DND-41 (cell line): Measurements from ENCODE around the gene XAGE2.

Experiments
- ATAC-seq: fragments of 200-7000 bp; cut with Tn5 transposase; 3 replicates; pipeline ENCODE4 v1.9.1; 2021; ENCODE audit warnings: low read depth; ENCODE audit not compliant: insufficient read depth
- DNase-seq: peaks from one replicate; pipeline ENCODE4 v3.0.0-alpha.2; 2020
- H2AFZ ChIP-seq: 2 replicates; pipeline ENCODE4 v1.6.0; 2012; ENCODE audit warnings: low read depth, low read length
- H3K27ac ChIP-seq: 2 replicates; pipeline ENCODE4 v1.5.1; 2012; ENCODE audit warnings: low read length, inconsistent platforms
- H3K27me3 ChIP-seq: fragments of 200-600 bp; sonication (generic); 2 replicates; pipeline ENCODE4 v1.6.0; 2012; ENCODE audit warnings: low read length, mild to moderate bottlenecking, inconsistent platforms; ENCODE audit not compliant: insufficient read depth, poor library complexity
- H3K36me3 ChIP-seq: 2 replicates; pipeline ENCODE4 v1.5.1; 2012; ENCODE audit warnings: low read length, inconsistent platforms; ENCODE audit not compliant: insufficient read depth
- H3K4me1 ChIP-seq: 2 replicates; pipeline ENCODE4 v1.5.1; 2012; ENCODE audit warnings: mild to moderate bottlenecking, low read length; ENCODE audit not compliant: insufficient read depth
- H3K4me2 ChIP-seq: 2 replicates; pipeline ENCODE4 v1.6.0; 2012; ENCODE audit warnings: mild to moderate bottlenecking, moderate library complexity, low read length, inconsistent platforms; ENCODE audit not compliant: insufficient read depth
- H3K4me3 ChIP-seq, 2 experiments: fragments of 200-600 bp in 1 of 2; shearing (Covaris generic) in 1 of 2; 2 replicates each; pipeline ENCODE4 v1.5.1; 2012 to 2016; ENCODE audit warnings: inconsistent platforms in 2 of 2, low read length in 2 of 2, mild to moderate bottlenecking in 2 of 2, low read depth in 1 of 2, moderate library complexity in 1 of 2
- H3K79me2 ChIP-seq: 2 replicates; pipeline ENCODE4 v1.6.0; 2012; ENCODE audit warnings: low read length, inconsistent platforms; ENCODE audit not compliant: insufficient read depth
- H3K9ac ChIP-seq: 2 replicates; pipeline ENCODE4 v1.6.0; 2012; ENCODE audit warnings: low read depth, mild to moderate bottlenecking, inconsistent platforms, low read length, moderate library complexity
- H3K9me3 ChIP-seq: 2 replicates; pipeline ENCODE4 v1.5.1; 2012; ENCODE audit warnings: low read length, moderate library complexity, mild to moderate bottlenecking, inconsistent platforms; ENCODE audit not compliant: insufficient read depth, severe bottlenecking
- H4K20me1 ChIP-seq: 2 replicates; pipeline ENCODE4 v1.6.0; 2012; ENCODE audit warnings: low read length; ENCODE audit not compliant: insufficient read depth
- EZH2 ChIP-seq: IDR thresholded peaks from 3 replicates; pipeline ENCODE4 v1.6.1; 2012; ENCODE audit warnings: borderline replicate concordance, low read depth, mild to moderate bottlenecking, moderate library complexity, low read length, inconsistent platforms; ENCODE audit not compliant: severe bottlenecking
- TF ChIP-seq, protein P1 (sequence below): IDR thresholded peaks from 2 replicates; pipeline ENCODE4 v1.5.1; 2012; ENCODE audit warnings: borderline replicate concordance, low read length, moderate library complexity, mild to moderate bottlenecking; ENCODE audit not compliant: poor library complexity, severe bottlenecking; ENCODE audit errors: extremely low read depth

XAGE2 gene

DNA sequence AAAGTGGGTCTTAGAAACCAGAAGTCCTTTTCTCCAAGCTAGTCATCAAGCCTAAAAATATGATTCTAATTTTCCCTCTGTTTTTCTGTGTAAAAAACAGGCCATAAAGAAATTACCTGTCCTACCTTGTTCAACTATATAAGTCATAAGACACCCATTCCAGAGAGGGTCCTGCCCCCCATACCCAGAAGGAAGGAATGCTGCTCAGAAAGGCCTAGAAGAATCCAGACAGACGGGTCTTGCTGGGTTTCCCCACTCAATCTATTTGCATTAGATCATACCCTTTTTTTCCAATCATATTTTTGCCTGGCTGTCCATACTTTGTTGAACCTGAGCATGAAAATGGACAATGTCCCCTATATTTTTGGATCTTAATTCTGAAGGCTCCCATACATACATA lies 16.3 kb upstream of the XAGE2 start:
- H3K36me3 ChIP-seq, result no peaks in the 10 kb centered on the region
- H3K9me3 ChIP-seq, result no peaks in the 10 kb centered on the region
- H2AFZ ChIP-seq, result no peak overlapping the region
- no peaks in the 10 kb centered on the region for H3K4me1 ChIP-seq
- no peak overlapping the region for H3K4me3 ChIP-seq
- no peak overlapping the region for H3K9ac ChIP-seq
- no peaks in the 10 kb centered on the region for H3K27me3 ChIP-seq
- H3K4me2 ChIP-seq, result no peak overlapping the region
- TF ChIP-seq, protein P1, sequence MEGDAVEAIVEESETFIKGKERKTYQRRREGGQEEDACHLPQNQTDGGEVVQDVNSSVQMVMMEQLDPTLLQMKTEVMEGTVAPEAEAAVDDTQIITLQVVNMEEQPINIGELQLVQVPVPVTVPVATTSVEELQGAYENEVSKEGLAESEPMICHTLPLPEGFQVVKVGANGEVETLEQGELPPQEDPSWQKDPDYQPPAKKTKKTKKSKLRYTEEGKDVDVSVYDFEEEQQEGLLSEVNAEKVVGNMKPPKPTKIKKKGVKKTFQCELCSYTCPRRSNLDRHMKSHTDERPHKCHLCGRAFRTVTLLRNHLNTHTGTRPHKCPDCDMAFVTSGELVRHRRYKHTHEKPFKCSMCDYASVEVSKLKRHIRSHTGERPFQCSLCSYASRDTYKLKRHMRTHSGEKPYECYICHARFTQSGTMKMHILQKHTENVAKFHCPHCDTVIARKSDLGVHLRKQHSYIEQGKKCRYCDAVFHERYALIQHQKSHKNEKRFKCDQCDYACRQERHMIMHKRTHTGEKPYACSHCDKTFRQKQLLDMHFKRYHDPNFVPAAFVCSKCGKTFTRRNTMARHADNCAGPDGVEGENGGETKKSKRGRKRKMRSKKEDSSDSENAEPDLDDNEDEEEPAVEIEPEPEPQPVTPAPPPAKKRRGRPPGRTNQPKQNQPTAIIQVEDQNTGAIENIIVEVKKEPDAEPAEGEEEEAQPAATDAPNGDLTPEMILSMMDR, result no peak
- TF ChIP-seq EZH2, result no peak
- no peak overlapping the region for H3K27ac ChIP-seq
- DNase-seq, result no peak
- no peaks in the 10 kb centered on the region for H4K20me1 ChIP-seq
- no peaks in the 10 kb centered on the region for H3K79me2 ChIP-seq
- no peak for ATAC-seq

DNA sequence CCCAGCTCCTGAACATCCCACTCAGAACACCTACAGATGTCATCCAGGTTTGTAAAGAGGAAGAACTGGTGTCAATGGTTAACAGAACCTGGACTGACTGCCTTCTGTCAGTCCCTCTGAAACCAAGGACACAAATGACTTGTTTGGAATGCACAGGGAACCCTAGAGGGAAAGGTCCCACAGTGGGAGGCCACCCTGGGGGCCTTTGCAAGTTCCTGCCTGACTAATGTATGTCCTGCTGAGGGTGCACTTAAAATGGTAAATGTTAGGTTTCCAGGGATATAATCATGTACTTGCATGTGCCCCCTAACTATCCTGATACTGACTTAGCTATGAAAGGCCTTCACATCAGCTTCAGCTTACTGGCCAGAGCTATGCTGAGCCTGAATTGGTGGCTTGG lies 15.0 kb upstream of the XAGE2 start:
- ATAC-seq (no peak), DNase-seq (no peak)
- Histone ChIP-seq H3K79me2 (no peaks in the 10 kb centered on the region), H3K36me3 (no peaks in the 10 kb centered on the region), H3K27me3 (no peaks in the 10 kb centered on the region), H4K20me1 (no peaks in the 10 kb centered on the region), H3K9me3 (no peaks in the 10 kb centered on the region), H3K27ac (no peak overlapping the region), H3K4me3 (no peak overlapping the region), H2AFZ (no peak overlapping the region), H3K4me1 (no peaks in the 10 kb centered on the region), H3K4me2 (no peak overlapping the region), H3K9ac (no peak overlapping the region)
- TF ChIP-seq, protein P1, result no peak
- TF ChIP-seq EZH2, result no peak

DNA sequence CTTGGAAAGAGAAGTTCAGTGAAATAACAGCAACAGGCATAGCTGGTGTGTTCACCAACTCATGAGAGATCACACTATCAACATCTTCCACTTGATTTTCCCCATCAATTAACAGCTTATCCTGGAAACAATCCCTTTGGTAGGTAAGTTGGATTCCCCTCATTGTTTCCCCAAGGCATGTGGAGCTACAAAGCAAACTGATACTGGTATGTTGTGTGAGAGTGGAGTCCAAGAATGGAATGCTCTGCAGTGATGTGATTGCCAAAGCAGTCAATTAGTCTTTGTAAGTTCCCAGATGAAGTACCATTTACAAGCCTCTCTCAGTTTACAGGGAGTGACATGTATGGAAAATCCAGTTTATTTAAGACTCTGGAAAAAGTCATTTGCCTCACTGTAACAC lies 13.7 kb upstream of the XAGE2 start:
- H3K4me1 ChIP-seq, result no peaks in the 10 kb centered on the region
- no peaks in the 10 kb centered on the region for H3K9me3 ChIP-seq
- H3K9ac ChIP-seq, result no peak overlapping the region
- TF ChIP-seq, protein P1, result no peak
- TF ChIP-seq EZH2, result no peak
- H3K27ac ChIP-seq, result no peak overlapping the region
- H3K4me2 ChIP-seq, result no peak overlapping the region
- H4K20me1 ChIP-seq, result no peaks in the 10 kb centered on the region
- H3K4me3 ChIP-seq, result no peak overlapping the region
- no peak for ATAC-seq
- H3K79me2 ChIP-seq, result no peaks in the 10 kb centered on the region
- no peak overlapping the region for H2AFZ ChIP-seq
- no peak for DNase-seq
- no peaks in the 10 kb centered on the region for H3K36me3 ChIP-seq
- no peaks in the 10 kb centered on the region for H3K27me3 ChIP-seq

DNA sequence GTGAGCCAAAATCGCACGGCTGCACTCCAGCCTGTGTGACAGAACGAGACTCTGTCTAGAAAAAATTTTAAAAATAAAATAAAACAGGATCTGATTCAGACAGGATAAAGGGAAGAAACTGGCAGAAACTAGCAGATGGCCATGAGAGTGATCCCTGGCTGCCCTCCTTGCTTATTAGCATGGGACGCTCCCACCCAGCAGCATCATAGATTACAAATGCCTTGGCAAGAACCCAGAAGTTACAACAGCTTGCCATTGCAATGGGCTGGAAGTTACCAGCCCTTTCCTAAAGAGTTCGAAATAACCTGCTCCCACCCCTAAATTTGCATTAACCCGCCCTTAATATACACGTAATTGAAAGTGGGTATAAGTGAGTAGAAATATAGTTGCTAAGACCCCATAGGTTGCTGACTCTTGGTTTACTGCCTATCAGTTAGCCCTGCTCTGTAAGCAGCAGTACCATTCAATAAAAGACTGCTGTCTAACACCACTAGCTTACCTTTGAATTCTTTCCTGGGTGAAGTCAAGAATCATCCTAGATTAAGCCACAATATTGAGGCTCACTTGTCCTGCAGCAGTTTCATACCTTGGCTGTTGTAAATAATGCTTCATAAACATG lies 9.1 kb upstream of the XAGE2 start:
- ATAC-seq, result no peak
- TF ChIP-seq, protein P1, result no peak
- TF ChIP-seq EZH2, result no peak

More for the DNA sequence above, 9.1 kb upstream of the XAGE2 start:
- H3K36me3 ChIP-seq, result no peaks in the 10 kb centered on the region
- no peak overlapping the region for H3K27ac ChIP-seq
- DNase-seq, result no peak
- no peak overlapping the region for H3K9ac ChIP-seq
- H2AFZ ChIP-seq, result no peak overlapping the region
- H3K27me3 ChIP-seq, result no peaks in the 10 kb centered on the region
- no peak overlapping the region for H3K4me3 ChIP-seq
- H3K9me3 ChIP-seq, result no peaks in the 10 kb centered on the region
- H3K79me2 ChIP-seq, result no peaks in the 10 kb centered on the region
- no peaks in the 10 kb centered on the region for H3K4me1 ChIP-seq
- H3K4me2 ChIP-seq, result no peak overlapping the region
- no peaks in the 10 kb centered on the region for H4K20me1 ChIP-seq
